K562 (cell line): Measurements from ENCODE around the gene EPHB1. TPM values are rescaled to one million over a fixed set of nuclear protein-coding genes. Genes with fewer than 3 reads are reported as not detected.

Experiments used
- ATAC-seq: fragments of 200-7000 bp; cut with Tn5 transposase; 3 replicates; pipeline ENCODE4 v1.9.1; 2020; ENCODE audit warnings: moderate library complexity
- BruUV-seq: library from RNA; stranded (reverse); fragments of 400-500 nt; replicated peaks from 2 replicates; lab custom pipeline; 2021; lab: Mats Ljungman, UMichigan
- CTCF ChIA-PET: fragments of 300-600 bp; formaldehyde crosslinking; extraction: SDS; loops from one replicate; lab custom pipeline; 2021; ENCODE audit warnings: low intra/inter-chr PET ratio; lab: Yijun Ruan, JAX
- POLR2A ChIA-PET: fragments of 300-600, 350-650 bp; sonication (Branson Sonifier 250); formaldehyde crosslinking; extraction: SDS; loops from one replicate; lab custom pipeline; 2021; ENCODE audit warnings: antibody characterized with exemption, inconsistent platforms; lab: Yijun Ruan, JAX
- DNase-seq, 4 experiments: peaks; one replicate each; pipeline versions ENCODE4 v3.0.0 to v3.0.0-alpha.2; 2011 to 2018; ENCODE audit warnings: low spot score in 3 of 4, mixed read lengths in 3 of 4; ENCODE audit errors: extremely low read depth in 1 of 4
- FAIRE-seq: peaks from 2 replicates; lab custom pipeline; 2011; peaks lifted over from hg19 to GRCh38; lab: Jason Lieb, UNC
- H2AFZ ChIP-seq: 2 replicates; pipeline ENCODE4 v1.6.0; 2011; ENCODE audit warnings: low read depth, low read length, control low read depth, inconsistent platforms
- H3K27ac ChIP-seq: fragments of 200-600 bp; 3 replicates; pipeline ENCODE4 v1.8.0; 2011; ENCODE audit warnings: low read depth, mild to moderate bottlenecking, control low read depth, inconsistent platforms, low read length, moderate library complexity, mixed read lengths; ENCODE audit errors: extremely low read depth
- H3K27me3 ChIP-seq, 2 experiments: fragments of 300-600 bp in 1 of 2; 2 replicates in 1 of 2; 3 replicates in 1 of 2; pipeline versions ENCODE4 v1.6.0 to v1.8.0; 2011; ENCODE audit warnings: inconsistent platforms in 2 of 2, low read length in 2 of 2, mild to moderate bottlenecking in 1 of 2, mixed read lengths in 1 of 2, moderate library complexity in 1 of 2; ENCODE audit not compliant: control insufficient read depth in 2 of 2, insufficient read depth in 2 of 2
- H3K36me3 ChIP-seq: fragments of 300-600 bp; 3 replicates; pipeline ENCODE4 v1.8.0; 2011; ENCODE audit warnings: mild to moderate bottlenecking, low read length, inconsistent platforms; ENCODE audit not compliant: control insufficient read depth, insufficient read depth
- H3K4me1 ChIP-seq, 2 experiments: fragments of 200-600 bp in 1 of 2; replicated peaks in 1 of 2; 2 replicates in 1 of 2; 3 replicates in 1 of 2; pipeline versions ENCODE4 v1.5.1 to v1.8.0; 2011; ENCODE audit warnings: inconsistent platforms in 2 of 2, low read length in 2 of 2, mild to moderate bottlenecking in 1 of 2, mixed read lengths in 1 of 2, moderate library complexity in 1 of 2; ENCODE audit not compliant: control insufficient read depth in 2 of 2, insufficient read depth in 2 of 2
- H3K4me2 ChIP-seq: 2 replicates; pipeline ENCODE4 v1.6.1; 2011; ENCODE audit warnings: low read length, control low read depth, inconsistent platforms, mixed read lengths; ENCODE audit not compliant: insufficient read depth
- H3K4me3 ChIP-seq: fragments of 200-600 bp; sonication (generic), shearing (Covaris generic); 2 replicates; pipeline ENCODE4 v1.5.1; 2016; ENCODE audit warnings: control low read depth, inconsistent platforms
- H3K79me2 ChIP-seq: fragments of 200-600 bp; 3 replicates; pipeline ENCODE4 v1.8.0; 2011; ENCODE audit warnings: low read length, inconsistent platforms; ENCODE audit not compliant: control insufficient read depth, insufficient read depth
- H3K9ac ChIP-seq, 2 experiments: 2 replicates each; pipeline versions ENCODE4 v1.6.0 to v1.6.1; 2011; ENCODE audit warnings: low read depth in 2 of 2, low read length in 2 of 2, control low read depth in 1 of 2, inconsistent platforms in 1 of 2, mild to moderate bottlenecking in 1 of 2, mixed read lengths in 1 of 2; ENCODE audit not compliant: insufficient read depth in 1 of 2
- H3K9me1 ChIP-seq: one replicate; pipeline ENCODE4 v1.6.0; 2011; ENCODE audit warnings: inconsistent platforms, mild to moderate bottlenecking, low read length, moderate library complexity; ENCODE audit not compliant: control insufficient read depth, insufficient read depth
- H3K9me3 ChIP-seq: replicated peaks from 2 replicates; pipeline ENCODE4 v1.5.1; 2011; ENCODE audit warnings: low read depth, low read length, inconsistent platforms; ENCODE audit not compliant: control insufficient read depth, insufficient read depth
- H4K20me1 ChIP-seq: replicated peaks from 2 replicates; pipeline ENCODE4 v1.6.1; 2011; ENCODE audit warnings: low read length, inconsistent platforms, mixed read lengths; ENCODE audit not compliant: control insufficient read depth, insufficient read depth
- ETS2 ChIP-seq: IDR thresholded peaks from 2 replicates; pipeline ENCODE4 v1.6.1; 2016; ENCODE audit warnings: borderline replicate concordance, missing genetic modification characterization, mild to moderate bottlenecking, moderate library complexity, missing compliant biosample characterization; ENCODE audit not compliant: poor library complexity, severe bottlenecking
- FOXJ2 ChIP-seq: fragments of 200-800 bp; sonication (Bioruptor generic); IDR thresholded peaks from 2 replicates; pipeline ENCODE4 v1.6.1; 2016; ENCODE audit warnings: missing genetic modification characterization, missing compliant biosample characterization
- HDAC1 ChIP-seq, 2 experiments: fragments of 450-650 bp; IDR thresholded peaks; 2 replicates each; pipeline ENCODE4 v1.6.1; 2016 to 2017; ENCODE audit warnings: inconsistent platforms in 1 of 2, mild to moderate bottlenecking in 1 of 2, moderate library complexity in 1 of 2
- HDAC3 ChIP-seq: fragments of 450-650 bp; IDR thresholded peaks from 2 replicates; pipeline ENCODE4 v1.6.1; 2018; ENCODE audit warnings: borderline replicate concordance, mild to moderate bottlenecking, moderate library complexity; ENCODE audit not compliant: partially characterized antibody
- HMGN3 ChIP-seq: IDR thresholded peaks from 2 replicates; pipeline ENCODE4 v1.6.1; 2011; ENCODE audit warnings: borderline replicate concordance, low read depth, mild to moderate bottlenecking, mixed read lengths, low read length; ENCODE audit not compliant: insufficient read length; ENCODE audit errors: extremely low read depth
- PHF21A ChIP-seq: fragments of 450-650 bp; IDR thresholded peaks from 2 replicates; pipeline ENCODE4 v1.6.1; 2017; ENCODE audit warnings: low read depth, borderline replicate concordance
- XRCC3 ChIP-seq: fragments of 450-650 bp; IDR thresholded peaks from 2 replicates; pipeline ENCODE4 v1.6.1; 2017; ENCODE audit warnings: mild to moderate bottlenecking, moderate library complexity
- ZBTB8A ChIP-seq: fragments of 450-650 bp; IDR thresholded peaks from 2 replicates; pipeline ENCODE4 v1.6.1; 2018; ENCODE audit warnings: mild to moderate bottlenecking, moderate library complexity; ENCODE audit not compliant: partially characterized antibody
- WGBS: fragments of 100-300 bp; shearing (Covaris generic); methylation state at CpG from one replicate; pipeline ENCODE4 v1.1.6; 2016; ENCODE audit warnings: low coverage, mixed read lengths; ENCODE audit not compliant: insufficient coverage; ENCODE audit errors: missing lambda C conversion rate; 5-methylcytosine and 5-hydroxymethylcytosine counted together
- in situ Hi-C: fragments of 300-500 bp; cut with MboI; formaldehyde crosslinking; loops from 4 replicates; pipeline ENCODE4 v1.15.0; 2018; ENCODE audit warnings: inconsistent platforms, mixed read lengths
- intact Hi-C: fragments of 100-400 bp; cut with micrococcal nuclease; formaldehyde crosslinking; loops from 2 replicates; pipeline ENCODE4 v1.14.2; 2022
- polyA plus RNA-seq, 8 experiments: library from polyadenylated mRNA; depleted of rRNA in 4 of 8; stranded (reverse) in 5 of 8; unstranded in 3 of 8; fragments of >200 nt; fragmentation: Nextera tagmentation in 2 of 8; fragmentation: Illumina TruSeq in 1 of 8; extraction: Ambion mirVana in 2 of 8; extraction: Trizol in 1 of 8; gene quantifications; 2 replicates each; pipeline versions ENCODE4 v1.2.1 to v1.2.3, GENCODE V29; 2011 to 2014; ENCODE audit warnings: inconsistent platforms in 1 of 8, missing spikeins in 1 of 8
- total RNA-seq, 7 experiments: library from RNA; depleted of rRNA in 6 of 7; stranded (reverse); fragments of >200 nt in 6 of 7; fragmentation: Illumina TruSeq in 2 of 7; extraction: Trizol in 2 of 7; gene quantifications; 2 replicates each; pipeline versions ENCODE4 v1.2.1 to v1.2.3, GENCODE V29; 2011 to 2021; ENCODE audit warnings: low replicate concordance in 1 of 7
- TF ChIP-seq, protein P1 (sequence below): sonication (generic); formaldehyde crosslinking; IDR thresholded peaks from 2 replicates; pipeline ENCODE4 v1.8.1; 2023; ENCODE audit warnings: mild to moderate bottlenecking, missing genetic modification reagents
- TF ChIP-seq, protein P2 (sequence below): IDR thresholded peaks from 2 replicates; pipeline ENCODE4 v1.6.1; 2014; ENCODE audit warnings: antibody characterized with exemption

The EPHB1 gene
- total and polyA plus RNA-seq, 9 of the 15 experiments (the other 6 are each of a cell fraction or from before 2014, with no cell fraction given): 0.29 TPM; not detected in 8

DNA sequence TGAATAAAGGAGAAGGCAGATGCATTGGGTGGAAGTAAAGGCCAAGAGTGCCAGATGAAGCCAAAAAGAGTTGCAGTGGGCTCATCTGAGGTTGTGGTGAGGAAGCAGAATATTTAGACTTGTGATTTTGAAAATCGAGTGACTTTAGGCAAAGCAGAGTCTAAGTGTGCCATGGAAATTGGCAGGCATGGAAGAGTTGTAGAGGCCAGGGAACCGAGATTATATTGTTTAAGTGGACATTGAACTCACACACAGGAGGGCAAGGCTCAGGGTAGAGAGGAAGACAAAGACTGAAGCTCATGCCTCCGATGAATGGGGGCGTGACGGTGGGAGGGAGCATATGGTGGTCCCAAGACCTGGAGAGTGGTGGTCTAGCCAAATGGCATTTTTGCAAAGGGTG is 347.5 kb downstream of the EPHB1 start:
- H3K27me3 ChIP-seq: no peaks in the 10 kb centered on the region
- no peaks in the 10 kb centered on the region for H3K36me3 ChIP-seq
- FAIRE-seq: no peak
- POLR2A ChIA-PET: no interaction called here
- H3K79me2 ChIP-seq: no peaks in the 10 kb centered on the region
- 0% methylated on average over 3 of the region's 5 CpGs for WGBS
- no peak overlapping the region for H3K4me2 ChIP-seq
- intact Hi-C loops: no loop called here
- H3K4me1 ChIP-seq: no peaks in the 10 kb centered on the region
- no TSS peak for BruUV-seq
- H3K9ac ChIP-seq: no peak overlapping the region
- H3K9me3 ChIP-seq: no peaks in the 10 kb centered on the region
- no peak for TF ChIP-seq ETS2 (tag)
- no peak for TF ChIP-seq FOXJ2 (tag)
- no peak for TF ChIP-seq ZBTB8A
- no peak for TF ChIP-seq XRCC3
- TF ChIP-seq HDAC1 (IDR thresholded peaks at IDR 0.05): no peak
- TF ChIP-seq HMGN3: no peak
- TF ChIP-seq, protein P1, sequence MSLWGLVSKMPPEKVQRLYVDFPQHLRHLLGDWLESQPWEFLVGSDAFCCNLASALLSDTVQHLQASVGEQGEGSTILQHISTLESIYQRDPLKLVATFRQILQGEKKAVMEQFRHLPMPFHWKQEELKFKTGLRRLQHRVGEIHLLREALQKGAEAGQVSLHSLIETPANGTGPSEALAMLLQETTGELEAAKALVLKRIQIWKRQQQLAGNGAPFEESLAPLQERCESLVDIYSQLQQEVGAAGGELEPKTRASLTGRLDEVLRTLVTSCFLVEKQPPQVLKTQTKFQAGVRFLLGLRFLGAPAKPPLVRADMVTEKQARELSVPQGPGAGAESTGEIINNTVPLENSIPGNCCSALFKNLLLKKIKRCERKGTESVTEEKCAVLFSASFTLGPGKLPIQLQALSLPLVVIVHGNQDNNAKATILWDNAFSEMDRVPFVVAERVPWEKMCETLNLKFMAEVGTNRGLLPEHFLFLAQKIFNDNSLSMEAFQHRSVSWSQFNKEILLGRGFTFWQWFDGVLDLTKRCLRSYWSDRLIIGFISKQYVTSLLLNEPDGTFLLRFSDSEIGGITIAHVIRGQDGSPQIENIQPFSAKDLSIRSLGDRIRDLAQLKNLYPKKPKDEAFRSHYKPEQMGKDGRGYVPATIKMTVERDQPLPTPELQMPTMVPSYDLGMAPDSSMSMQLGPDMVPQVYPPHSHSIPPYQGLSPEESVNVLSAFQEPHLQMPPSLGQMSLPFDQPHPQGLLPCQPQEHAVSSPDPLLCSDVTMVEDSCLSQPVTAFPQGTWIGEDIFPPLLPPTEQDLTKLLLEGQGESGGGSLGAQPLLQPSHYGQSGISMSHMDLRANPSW (CRISPR knock-in tag): no peak
- TF ChIP-seq, protein P2, sequence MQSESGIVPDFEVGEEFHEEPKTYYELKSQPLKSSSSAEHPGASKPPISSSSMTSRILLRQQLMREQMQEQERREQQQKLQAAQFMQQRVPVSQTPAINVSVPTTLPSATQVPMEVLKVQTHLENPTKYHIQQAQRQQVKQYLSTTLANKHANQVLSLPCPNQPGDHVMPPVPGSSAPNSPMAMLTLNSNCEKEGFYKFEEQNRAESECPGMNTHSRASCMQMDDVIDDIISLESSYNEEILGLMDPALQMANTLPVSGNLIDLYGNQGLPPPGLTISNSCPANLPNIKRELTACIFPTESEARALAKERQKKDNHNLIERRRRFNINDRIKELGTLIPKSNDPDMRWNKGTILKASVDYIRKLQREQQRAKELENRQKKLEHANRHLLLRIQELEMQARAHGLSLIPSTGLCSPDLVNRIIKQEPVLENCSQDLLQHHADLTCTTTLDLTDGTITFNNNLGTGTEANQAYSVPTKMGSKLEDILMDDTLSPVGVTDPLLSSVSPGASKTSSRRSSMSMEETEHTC: no peak
- no peak for TF ChIP-seq PHF21A
- TF ChIP-seq HDAC3: no peak
- TF ChIP-seq, all 486 proteins: peak for 0
- Histone ChIP-seq H3K9me1 (no peaks in the 10 kb centered on the region), H2AFZ (no peak overlapping the region), H3K4me3 (no peak overlapping the region), H3K27ac (no peak overlapping the region), H4K20me1 (no peaks in the 10 kb centered on the region)
- in situ Hi-C loops: no loop called here
- DNase-seq (no peak), ATAC-seq (no peak)
- CTCF ChIA-PET: no interaction called here
